AG10803 (cell line): ENCODE results near the gene EPHB1.
A peak's percentile ranks its signal among the peaks of the same experiment; 100 is the strongest.

Experiments used
- DNase-seq: peaks from one replicate; pipeline ENCODE4 v3.0.0; 2010; ENCODE audit warnings: low read depth
- H3K4me3 ChIP-seq: 2 replicates; pipeline ENCODE4 v1.5.1; 2011; ENCODE audit warnings: mild to moderate bottlenecking, low read length, control low read depth
- TF ChIP-seq, protein P1 (sequence below): conservative IDR thresholded peaks from 2 replicates; pipeline ENCODE4 v1.5.1; 2011; ENCODE audit warnings: mild to moderate bottlenecking, low read length, control low read depth, inconsistent platforms

EPHB1 gene

DNA sequence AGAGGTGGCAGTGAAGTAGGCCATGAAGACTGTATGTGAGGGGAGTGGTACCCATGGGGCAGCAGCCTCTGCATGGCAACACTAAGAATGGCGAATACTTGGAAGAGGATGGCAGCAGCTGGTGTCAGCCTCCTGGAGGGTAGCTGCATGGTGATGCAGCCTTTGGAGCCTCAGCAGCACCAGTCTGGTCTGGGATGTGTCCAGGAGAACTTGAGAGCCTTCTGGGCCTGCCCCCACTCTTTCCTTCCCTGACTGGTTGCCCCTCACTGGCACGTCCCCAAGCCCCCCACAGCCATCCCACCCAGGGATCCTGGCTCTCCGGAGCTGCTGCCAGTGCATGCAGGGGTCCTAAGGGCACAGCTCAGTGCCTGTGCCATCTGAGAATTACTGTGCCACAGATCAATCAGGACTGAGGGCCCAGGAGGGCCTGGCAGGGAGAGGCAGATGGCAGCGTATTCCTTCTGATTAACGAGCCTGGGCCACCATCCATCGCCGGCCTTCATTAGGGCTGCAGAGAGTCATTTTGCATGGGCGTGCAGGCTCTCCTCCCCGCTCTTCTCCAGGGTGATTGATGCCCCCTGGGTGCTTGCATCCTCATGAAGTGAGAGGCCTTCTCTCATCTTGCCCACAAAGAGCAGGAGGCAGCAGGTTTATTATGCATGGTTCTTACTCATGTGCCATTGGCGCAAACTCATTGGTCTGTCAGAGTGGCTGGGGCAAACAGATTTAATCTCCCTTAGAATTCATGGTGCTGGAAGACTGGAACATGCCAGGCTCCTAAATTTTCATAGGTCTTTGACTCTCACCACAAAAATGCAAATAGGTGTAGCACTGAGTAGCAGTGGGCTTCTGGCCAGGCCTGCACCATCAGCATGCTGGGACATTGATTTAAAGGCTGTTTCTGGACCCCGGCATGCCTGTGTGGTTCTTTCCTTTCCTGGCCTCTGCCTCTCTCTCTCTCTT lies 116.8 kb downstream of the EPHB1 start:
- DNase-seq: no peak

GRCh38 chr3:134916276-134916961 lies 121.4 kb downstream of the EPHB1 start:
- TF ChIP-seq, protein P1, sequence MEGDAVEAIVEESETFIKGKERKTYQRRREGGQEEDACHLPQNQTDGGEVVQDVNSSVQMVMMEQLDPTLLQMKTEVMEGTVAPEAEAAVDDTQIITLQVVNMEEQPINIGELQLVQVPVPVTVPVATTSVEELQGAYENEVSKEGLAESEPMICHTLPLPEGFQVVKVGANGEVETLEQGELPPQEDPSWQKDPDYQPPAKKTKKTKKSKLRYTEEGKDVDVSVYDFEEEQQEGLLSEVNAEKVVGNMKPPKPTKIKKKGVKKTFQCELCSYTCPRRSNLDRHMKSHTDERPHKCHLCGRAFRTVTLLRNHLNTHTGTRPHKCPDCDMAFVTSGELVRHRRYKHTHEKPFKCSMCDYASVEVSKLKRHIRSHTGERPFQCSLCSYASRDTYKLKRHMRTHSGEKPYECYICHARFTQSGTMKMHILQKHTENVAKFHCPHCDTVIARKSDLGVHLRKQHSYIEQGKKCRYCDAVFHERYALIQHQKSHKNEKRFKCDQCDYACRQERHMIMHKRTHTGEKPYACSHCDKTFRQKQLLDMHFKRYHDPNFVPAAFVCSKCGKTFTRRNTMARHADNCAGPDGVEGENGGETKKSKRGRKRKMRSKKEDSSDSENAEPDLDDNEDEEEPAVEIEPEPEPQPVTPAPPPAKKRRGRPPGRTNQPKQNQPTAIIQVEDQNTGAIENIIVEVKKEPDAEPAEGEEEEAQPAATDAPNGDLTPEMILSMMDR: no peak
- DNase-seq: no peak
- no peak overlapping the region for H3K4me3 ChIP-seq

More for the DNA sequence above, 116.8 kb downstream of the EPHB1 start:
- no peak overlapping the region for H3K4me3 ChIP-seq
- TF ChIP-seq, protein P1: no peak

DNA sequence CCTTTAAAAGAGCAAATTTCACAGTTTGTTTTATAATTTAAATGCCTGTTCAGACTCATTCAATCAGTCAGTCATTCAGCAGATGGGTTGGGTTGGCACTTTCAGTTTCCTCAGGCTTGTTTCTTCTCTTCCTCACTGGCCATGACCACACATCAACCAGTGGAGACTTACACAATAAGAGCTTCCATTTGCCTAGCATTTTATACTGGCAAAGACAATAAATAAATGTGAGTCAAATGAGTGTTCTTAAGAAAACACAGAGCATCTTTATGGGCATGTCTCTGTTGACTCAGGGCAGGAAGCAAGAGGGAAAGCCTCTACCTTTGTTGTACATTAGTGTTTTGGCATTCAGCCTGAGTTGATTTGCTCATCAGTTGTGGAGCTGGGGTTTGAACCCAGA lies 122.6 kb downstream of the EPHB1 start:
- peak; percentile 31 for DNase-seq
- TF ChIP-seq, protein P1: no peak

DNA sequence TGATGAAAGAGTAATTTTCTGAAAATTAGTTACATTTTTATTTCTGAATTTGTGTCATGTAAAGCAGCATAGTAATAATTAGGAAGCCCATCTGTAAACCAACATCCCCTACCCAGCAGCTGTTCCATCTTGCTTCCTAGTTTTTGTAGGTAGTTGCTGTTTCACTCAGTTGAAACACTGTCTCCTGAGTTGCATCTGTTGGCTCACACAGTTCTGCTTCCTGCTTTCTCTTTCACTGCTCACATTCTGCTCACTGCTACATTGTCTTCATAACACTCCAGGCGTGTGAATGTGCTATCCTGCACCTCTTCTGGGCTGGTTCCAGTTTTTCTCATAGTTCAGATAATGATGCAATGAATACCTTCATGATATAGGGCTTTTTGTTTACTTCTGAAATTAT lies 123.4 kb downstream of the EPHB1 start:
- TF ChIP-seq, protein P1: no peak
- no peak for DNase-seq
- no peak overlapping the region for H3K4me3 ChIP-seq

More for the DNA sequence above, 122.6 kb downstream of the EPHB1 start:
- H3K4me3 ChIP-seq: no peak overlapping the region

DNA sequence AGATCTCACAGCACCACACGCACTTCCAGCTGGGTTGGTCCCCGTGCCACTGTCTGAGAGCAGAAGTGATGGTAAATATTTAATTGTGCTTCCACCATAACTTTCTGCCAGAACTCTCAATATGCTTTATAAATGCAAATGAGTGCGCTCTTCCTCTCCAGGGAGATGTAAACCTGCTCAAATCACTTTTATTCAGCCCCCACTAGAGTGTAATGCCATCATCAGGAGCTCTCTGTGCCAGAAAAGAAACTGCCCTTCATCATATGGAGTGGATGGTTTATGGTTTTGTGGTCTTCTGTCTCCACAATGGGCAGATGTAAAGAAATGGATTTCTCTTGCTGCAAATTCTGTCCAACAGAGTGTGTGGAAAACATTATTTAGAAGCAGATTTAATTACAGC lies 127.0 kb downstream of the EPHB1 start:
- TF ChIP-seq, protein P1: no peak
- DNase-seq: no peak
- H3K4me3 ChIP-seq: no peak overlapping the region

- TF ChIP-seq, protein P1: no peak
- no peak overlapping the region for H3K4me3 ChIP-seq
Observed at GRCh38 chr3:134922866-134923265, 127.8 kb downstream of the EPHB1 start.

GRCh38 chr3:134923286-134923685 lies 128.2 kb downstream of the EPHB1 start:
- TF ChIP-seq, protein P1: no peak
- no peak for DNase-seq
- no peak overlapping the region for H3K4me3 ChIP-seq

More at GRCh38 chr3:134922866-134923265, 127.8 kb downstream of the EPHB1 start:
- DNase-seq: no peak
